ENCODE results near the gene PAM.

Gene PAM

DNA sequence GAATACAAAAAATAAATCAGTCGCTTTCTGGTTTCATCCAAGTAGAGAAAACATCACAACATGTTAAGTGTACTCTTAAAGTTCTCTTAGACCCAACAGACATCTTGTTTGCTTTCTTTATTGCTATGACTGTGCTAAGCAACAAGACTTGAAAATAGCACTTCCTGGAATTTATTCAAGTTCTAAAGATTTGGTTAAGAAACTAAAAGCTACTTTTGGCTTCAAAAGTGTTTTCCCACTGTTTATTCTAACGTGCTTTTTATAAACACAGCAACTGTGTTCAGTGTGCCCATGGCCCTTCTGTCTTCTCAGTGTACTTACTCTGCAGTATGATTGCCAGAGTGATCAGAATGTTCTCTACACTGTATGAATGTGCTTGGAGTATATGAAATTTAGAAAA is 255.1 kb downstream of the PAM start:
- in situ Hi-C loops (cut with MboI; ENCODE audit: low sequenced_read_pairs, unreplicated experiment) = no loop called here
- no peak for TF ChIP-seq CTCF (IDR thresholded peaks at IDR 0.05; ENCODE audit: borderline replicate concordance, control extremely low read depth, extremely low read depth, insufficient read depth, missing control alignments)
- DNase-seq (ENCODE audit: low spot score) = no peak

GRCh38 chr5:103013933-103014552 is 258.9 kb downstream of the PAM start:
- in situ Hi-C loops (cut with MboI; ENCODE audit: low sequenced_read_pairs, unreplicated experiment) = no loop called here
- TF ChIP-seq CTCF (IDR thresholded peaks at IDR 0.05; ENCODE audit: borderline replicate concordance, control extremely low read depth, extremely low read depth, insufficient read depth, missing control alignments) = no peak
- no peak for DNase-seq (ENCODE audit: low spot score)

GRCh38 chr5:103014983-103015382 is 259.9 kb downstream of the PAM start:
- in situ Hi-C loops (cut with MboI; ENCODE audit: low sequenced_read_pairs, unreplicated experiment) = no loop called here
- TF ChIP-seq CTCF (IDR thresholded peaks at IDR 0.05; ENCODE audit: borderline replicate concordance, control extremely low read depth, extremely low read depth, insufficient read depth, missing control alignments) = no peak
- no peak for DNase-seq (ENCODE audit: low spot score)

- in situ Hi-C loops (cut with MboI; ENCODE audit: low sequenced_read_pairs, unreplicated experiment) = no loop called here
- no peak for TF ChIP-seq CTCF (IDR thresholded peaks at IDR 0.05; ENCODE audit: borderline replicate concordance, control extremely low read depth, extremely low read depth, insufficient read depth, missing control alignments)
- DNase-seq (ENCODE audit: low spot score) = no peak
These were observed 261.1 kb downstream of the PAM start for GRCh38 chr5:103016167-103016566.

DNA sequence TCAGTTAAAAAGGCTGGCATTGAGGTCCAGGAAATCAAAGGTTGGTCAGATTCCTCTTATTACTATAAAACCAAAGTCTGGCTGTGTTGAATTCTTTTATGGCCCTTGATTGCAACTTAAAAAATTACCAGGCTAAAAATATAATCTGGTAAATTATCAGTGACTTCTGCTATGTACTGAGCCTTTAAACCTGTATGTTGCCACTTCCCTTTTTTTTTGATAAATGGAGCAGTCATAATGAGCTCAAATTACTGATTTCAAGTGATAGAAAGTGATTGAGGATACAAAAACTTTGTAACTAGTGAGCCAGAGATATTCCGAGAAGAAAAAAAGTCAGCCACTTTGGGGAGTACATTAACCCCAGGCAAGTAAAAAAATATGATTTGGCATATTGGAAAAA is 264.7 kb downstream of the PAM start:
- no peak for TF ChIP-seq CTCF (IDR thresholded peaks at IDR 0.05; ENCODE audit: borderline replicate concordance, control extremely low read depth, extremely low read depth, insufficient read depth, missing control alignments)
- in situ Hi-C loops (cut with MboI; ENCODE audit: low sequenced_read_pairs, unreplicated experiment) = no loop called here
- no peak for DNase-seq (ENCODE audit: low spot score)

DNA sequence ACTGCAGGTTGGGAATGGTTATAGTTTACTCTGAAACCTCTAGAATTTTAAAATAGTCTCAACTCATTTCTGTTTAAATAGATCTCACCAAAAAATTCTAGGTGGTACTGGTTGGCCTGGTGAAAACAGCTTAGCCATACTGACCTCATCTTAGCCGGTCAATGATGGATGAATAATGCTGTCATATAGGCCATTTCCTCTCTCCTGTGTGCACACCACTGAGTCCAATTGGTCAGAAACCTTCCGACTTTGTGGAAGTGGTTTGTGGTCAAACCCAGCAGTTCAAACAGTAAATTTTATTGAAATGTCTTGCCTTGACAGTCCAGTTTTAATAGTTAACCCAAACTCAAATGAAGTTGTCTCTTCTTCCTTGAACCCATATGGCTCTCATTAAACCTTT is 266.2 kb downstream of the PAM start:
- DNase-seq (ENCODE audit: low spot score) = no peak
- no peak for TF ChIP-seq CTCF (IDR thresholded peaks at IDR 0.05; ENCODE audit: borderline replicate concordance, control extremely low read depth, extremely low read depth, insufficient read depth, missing control alignments)
- in situ Hi-C loops (cut with MboI; ENCODE audit: low sequenced_read_pairs, unreplicated experiment) = no loop called here

Data from GM13976 (cell line).